HCT116 (cell line): ENCODE data around the gene GCNT1.

Experiments used
- CBX3 ChIP-seq: IDR thresholded peaks from 2 replicates; pipeline ENCODE4 v1.6.1; 2012; ENCODE audit warnings: low read depth
- CTCF ChIP-seq, 3 experiments: fragments of 200-600 bp in 1 of 3; sonication (generic) in 1 of 3; IDR thresholded peaks in 2 of 3; conservative IDR thresholded peaks in 1 of 3; 2 replicates each; pipeline ENCODE4 v1.5.1; 2012 to 2017; ENCODE audit warnings: low read depth in 2 of 3, low read length in 2 of 3, antibody characterized with exemption in 1 of 3, borderline replicate concordance in 1 of 3, control low read depth in 1 of 3, mild to moderate bottlenecking in 1 of 3, mixed read lengths in 1 of 3, mixed run types in 1 of 3, moderate library complexity in 1 of 3; ENCODE audit not compliant: insufficient read depth in 1 of 3
- EGR1 ChIP-seq: IDR thresholded peaks from 2 replicates; pipeline ENCODE4 v1.6.1; 2012; ENCODE audit warnings: low read depth
- ELF1 ChIP-seq: IDR thresholded peaks from 2 replicates; pipeline ENCODE4 v1.6.1; 2012; ENCODE audit warnings: low read depth, borderline replicate concordance
- EZH2 ChIP-seq: fragments of 200-600 bp; sonication (generic); IDR thresholded peaks from 2 replicates; pipeline ENCODE4 v1.6.1; 2017; ENCODE audit warnings: antibody characterized with exemption, mixed run types
- EZH2phosphoT487 ChIP-seq: fragments of 200-600 bp; IDR thresholded peaks from 2 replicates; pipeline ENCODE4 v1.6.1; 2018; ENCODE audit warnings: antibody characterized with exemption, borderline replicate concordance
- MAX ChIP-seq: IDR thresholded peaks from 2 replicates; pipeline ENCODE4 v1.6.1; 2012
- POLR2A ChIP-seq: IDR thresholded peaks from 2 replicates; pipeline ENCODE4 v1.7.0; 2011; ENCODE audit warnings: borderline replicate concordance; ENCODE audit not compliant: insufficient read depth, insufficient read length; ENCODE audit errors: extremely low read depth
- RAD21 ChIP-seq: IDR thresholded peaks from 2 replicates; pipeline ENCODE4 v1.6.1; 2012; ENCODE audit warnings: low read depth, mild to moderate bottlenecking
- REST ChIP-seq: IDR thresholded peaks from 2 replicates; pipeline ENCODE4 v1.6.1; 2012; ENCODE audit warnings: low read depth
- SIN3A ChIP-seq: IDR thresholded peaks from 2 replicates; pipeline ENCODE4 v1.6.1; 2012; ENCODE audit warnings: low read depth
- SP1 ChIP-seq: IDR thresholded peaks from 2 replicates; pipeline ENCODE4 v1.6.1; 2012; ENCODE audit warnings: low read depth
- YY1 ChIP-seq: IDR thresholded peaks from 2 replicates; pipeline ENCODE4 v1.6.1; 2011; ENCODE audit warnings: low read length, low read depth, moderate library complexity, mild to moderate bottlenecking; ENCODE audit not compliant: insufficient replicate concordance; ENCODE audit errors: extremely low read depth
- ZFX ChIP-seq: fragments of 450-650 bp; IDR thresholded peaks from 2 replicates; pipeline ENCODE4 v1.6.1; 2017

GRCh38 chr9:76534026-76534425, 75.0 kb downstream of the GCNT1 start:
- TF ChIP-seq POLR2A (no peak), CTCF (IDR thresholded peaks at IDR 0.05 in 2 of 3, conservative IDR thresholded peaks at IDR 0.05 in 1 of 3; ENCODE audit: borderline replicate concordance in 1 of 3, insufficient read depth in 1 of 3, low read depth in 2 of 3, low read length in 2 of 3) (no peak), SIN3A (no peak), YY1 (no peak), EZH2 (no peak), EGR1 (no peak), SP1 (no peak), REST (no peak), CBX3 (no peak), RAD21 (no peak), ELF1 (no peak), ZFX (no peak), MAX (no peak), EZH2phosphoT487 (no peak)
